ENCODE data around the gene URAD.

URAD gene

DNA sequence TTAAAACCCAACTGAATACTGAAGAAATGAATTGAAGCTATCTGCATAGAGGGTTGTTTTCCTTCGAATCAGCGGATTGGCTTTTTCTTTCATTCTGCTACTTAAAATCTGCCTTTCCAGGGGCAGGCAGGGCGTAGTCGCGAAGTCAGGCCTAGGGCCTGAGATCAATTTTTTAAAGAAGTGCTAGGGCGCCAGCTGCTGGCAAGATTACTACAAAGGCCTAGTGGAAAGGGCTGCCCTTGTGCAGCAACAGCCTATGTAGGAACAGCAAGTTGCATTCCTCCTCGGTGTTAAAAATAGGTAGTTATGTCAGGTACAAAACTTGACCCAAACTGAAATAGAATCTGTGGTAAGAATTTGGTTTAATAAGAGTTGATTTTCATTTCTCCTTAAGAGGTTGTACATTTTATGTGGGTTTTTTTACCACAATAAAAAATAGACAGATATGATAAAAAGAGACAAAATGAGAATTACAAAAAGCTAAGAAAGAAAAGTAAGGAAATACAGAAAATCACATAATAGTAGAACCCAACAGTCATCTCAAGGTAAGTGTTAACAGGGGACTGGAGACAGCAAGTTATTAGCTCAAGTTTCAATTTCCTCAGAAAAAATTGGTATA, 9.5 kb upstream of the URAD start:
- DNase-seq: peak; percentile 57

GRCh38 chr13:27991881-27992280, 3.4 kb upstream of the URAD start:
- no peak for DNase-seq

GRCh38 chr13:27985600-27985999, 2.9 kb downstream of the URAD start:
- DNase-seq: no peak

DNA sequence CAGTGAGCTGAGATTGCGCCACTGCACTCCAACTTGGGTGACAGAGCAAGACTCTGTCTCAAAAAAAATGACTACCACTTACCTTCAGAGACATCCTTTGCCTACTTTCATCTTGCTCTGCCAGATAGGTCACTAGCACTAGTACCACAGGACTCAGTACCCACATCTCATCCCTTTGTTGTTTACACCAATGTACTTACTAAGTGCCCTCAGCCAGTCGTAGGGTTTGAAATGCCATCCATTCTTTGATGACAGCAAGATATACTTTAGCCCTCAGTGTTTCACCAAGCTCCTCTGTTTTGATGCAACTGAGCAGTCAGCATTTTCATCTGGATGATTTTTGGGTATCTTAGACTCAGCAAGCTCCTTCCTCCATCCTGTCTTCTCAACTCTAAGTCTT, 6.1 kb downstream of the URAD start:
- DNase-seq: no peak

GRCh38 chr13:27981006-27981708, 7.3 kb downstream of the URAD start:
- DNase-seq: no peak

- no peak for DNase-seq
Observed at GRCh38 chr13:27980280-27980998, 8.1 kb downstream of the URAD start.

DNA sequence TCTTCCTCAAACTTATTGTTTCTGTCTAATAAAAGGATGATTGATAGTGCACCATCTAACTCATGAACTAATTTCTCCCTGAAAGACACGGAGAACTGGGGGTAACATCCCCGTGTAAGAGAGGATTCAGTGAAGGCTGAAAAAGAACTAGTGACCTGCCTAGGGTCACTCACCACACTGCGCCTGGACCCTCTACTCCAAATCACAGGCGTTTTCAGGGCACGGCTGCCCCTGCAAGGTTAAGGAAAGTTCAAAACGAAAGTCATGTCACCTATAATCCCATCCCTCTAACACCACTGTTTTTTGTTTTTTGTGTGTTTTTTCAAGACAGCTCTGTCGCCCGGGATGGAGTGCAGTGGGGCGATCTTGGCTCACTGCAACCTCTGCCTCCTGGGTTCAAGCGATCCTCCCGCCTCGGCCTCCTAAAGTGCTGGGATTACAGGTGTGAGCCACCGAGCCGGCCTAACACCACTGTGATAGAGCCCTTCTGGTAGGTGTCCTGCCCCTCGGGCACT, 8.7 kb downstream of the URAD start:
- DNase-seq: no peak

GRCh38 chr13:27979001-27979643, 9.4 kb downstream of the URAD start:
- no peak for DNase-seq

- no peak for DNase-seq
Observed at GRCh38 chr13:27978301-27978968, 10.1 kb downstream of the URAD start.

GRCh38 chr13:27977476-27978300, 10.8 kb downstream of the URAD start:
- no peak for DNase-seq

DNA sequence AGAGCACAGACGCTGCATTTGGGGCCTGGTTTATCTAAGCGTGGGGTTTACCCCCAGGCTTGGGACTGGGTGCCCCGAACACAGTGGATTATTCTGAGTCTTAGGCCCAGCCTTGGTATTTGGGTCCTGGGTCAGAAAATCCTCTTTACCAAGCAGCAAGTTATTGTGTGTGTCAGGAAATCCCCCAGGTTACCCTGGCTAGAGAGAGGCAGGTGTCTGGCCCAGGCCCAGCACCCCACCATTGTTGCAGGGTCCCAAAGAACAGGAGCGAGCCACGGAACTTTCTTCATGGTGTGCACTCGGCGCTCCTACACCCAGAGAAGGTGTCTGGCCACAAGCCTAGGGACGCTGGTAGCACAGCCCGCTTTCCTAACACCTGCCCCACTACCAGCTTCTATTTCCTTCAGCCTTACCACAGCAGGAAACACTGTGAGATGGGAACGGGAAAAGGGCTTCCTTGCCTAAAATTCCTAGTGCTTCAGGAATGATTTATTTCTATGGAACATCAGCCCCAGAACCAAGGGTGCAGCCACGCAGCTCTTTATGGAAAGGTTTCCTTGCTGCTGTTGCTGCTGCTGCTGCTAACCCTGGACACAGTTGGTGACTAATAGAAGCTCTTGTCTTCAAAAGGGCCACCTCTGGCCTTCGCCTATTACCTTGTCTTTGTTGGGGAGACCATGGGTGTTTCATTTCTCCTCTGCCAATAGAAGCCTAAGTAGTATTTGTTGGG, 12.0 kb downstream of the URAD start:
- DNase-seq: no peak

GRCh38 chr13:27975564-27976361, 12.7 kb downstream of the URAD start:
- no peak for DNase-seq

- DNase-seq: no peak
Observed at GRCh38 chr13:27973961-27974662, 14.4 kb downstream of the URAD start.

GRCh38 chr13:27973291-27973690, 15.2 kb downstream of the URAD start:
- DNase-seq: no peak

- no peak for DNase-seq
Observed at GRCh38 chr13:27972478-27972820, 16.0 kb downstream of the URAD start.

DNA sequence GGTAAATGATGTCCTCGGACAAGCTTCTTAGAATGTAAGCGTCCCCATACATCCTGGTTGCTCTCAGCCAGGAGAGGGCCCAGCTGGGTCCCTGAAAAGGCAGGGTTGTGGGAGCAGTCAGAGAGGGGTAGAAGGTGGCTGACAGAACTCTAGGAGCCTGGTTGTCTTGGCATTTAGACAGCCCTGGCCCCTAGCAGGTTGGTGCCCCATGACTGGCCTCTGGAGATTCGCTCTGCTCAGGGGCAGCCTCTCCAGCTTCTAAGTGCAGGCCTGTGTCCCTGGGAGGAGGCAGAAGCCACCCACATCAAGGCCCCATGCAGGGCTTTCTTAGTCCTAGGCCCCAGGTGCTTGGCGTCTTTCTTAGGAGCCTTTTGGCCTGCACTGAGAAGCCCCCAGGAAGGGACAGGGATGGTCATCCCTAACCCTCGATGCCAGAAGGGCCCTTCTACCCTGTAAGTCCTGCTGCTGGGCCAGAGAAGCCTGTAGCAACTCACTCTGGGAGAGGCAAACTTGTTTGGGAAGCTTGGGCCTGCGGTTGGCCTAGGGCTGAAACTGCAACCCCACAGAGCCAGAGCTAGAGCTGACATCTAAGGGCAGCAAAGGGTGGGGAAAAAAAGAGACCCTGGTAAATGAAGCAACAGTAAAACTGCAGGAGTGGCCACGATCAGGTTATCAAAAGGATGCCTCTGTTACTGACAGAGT, 16.6 kb downstream of the URAD start:
- no peak for DNase-seq

- DNase-seq: no peak
Observed at GRCh38 chr13:27971236-27971645, 17.3 kb downstream of the URAD start.

- DNase-seq: no peak
Observed at GRCh38 chr13:27970382-27971235, 17.9 kb downstream of the URAD start.
